ENCODE results near the gene NGEF.

DNA sequence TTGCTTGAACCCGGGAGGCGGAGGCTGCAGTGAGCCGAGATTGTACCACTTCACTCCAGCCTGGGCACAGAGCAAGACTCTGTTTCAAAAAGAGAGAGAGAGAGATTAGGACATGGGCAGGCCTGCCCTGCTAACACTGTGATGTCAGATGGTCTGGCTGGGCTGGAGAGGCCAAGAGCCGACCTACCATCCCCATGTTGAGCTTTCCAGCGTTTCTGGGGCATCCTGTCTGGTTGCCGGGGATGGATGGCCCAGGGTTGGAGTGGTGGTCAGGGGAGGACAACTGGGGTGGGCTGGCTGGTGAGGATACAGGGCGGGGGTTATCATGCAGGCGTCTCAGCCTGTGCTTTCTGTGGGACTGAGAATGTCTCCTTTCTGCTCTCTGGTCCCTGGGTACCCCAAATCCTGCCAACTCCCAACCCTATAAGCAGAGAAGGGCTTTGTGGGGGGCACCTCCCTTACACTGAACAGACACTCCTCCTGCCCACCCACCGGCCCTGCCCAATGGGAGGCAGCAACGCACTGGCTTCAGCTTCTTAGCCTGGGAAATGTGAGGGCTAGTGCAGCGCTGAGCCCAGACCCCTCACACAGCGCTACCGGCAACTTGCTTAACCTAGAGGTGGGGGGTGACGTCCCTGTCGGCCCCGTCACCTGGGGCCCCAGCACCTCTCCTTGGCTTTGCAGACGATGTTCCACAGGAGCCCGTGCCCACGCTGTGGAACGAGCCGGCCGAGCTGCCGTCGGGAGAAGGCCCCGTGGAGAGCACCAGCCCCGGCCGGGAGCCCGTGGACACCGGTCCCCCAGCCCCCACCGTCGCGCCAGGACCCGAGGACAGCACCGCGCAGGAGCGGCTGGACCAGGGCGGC is 137.6 kb downstream of the NGEF start:
- TF ChIP-seq, protein P1, sequence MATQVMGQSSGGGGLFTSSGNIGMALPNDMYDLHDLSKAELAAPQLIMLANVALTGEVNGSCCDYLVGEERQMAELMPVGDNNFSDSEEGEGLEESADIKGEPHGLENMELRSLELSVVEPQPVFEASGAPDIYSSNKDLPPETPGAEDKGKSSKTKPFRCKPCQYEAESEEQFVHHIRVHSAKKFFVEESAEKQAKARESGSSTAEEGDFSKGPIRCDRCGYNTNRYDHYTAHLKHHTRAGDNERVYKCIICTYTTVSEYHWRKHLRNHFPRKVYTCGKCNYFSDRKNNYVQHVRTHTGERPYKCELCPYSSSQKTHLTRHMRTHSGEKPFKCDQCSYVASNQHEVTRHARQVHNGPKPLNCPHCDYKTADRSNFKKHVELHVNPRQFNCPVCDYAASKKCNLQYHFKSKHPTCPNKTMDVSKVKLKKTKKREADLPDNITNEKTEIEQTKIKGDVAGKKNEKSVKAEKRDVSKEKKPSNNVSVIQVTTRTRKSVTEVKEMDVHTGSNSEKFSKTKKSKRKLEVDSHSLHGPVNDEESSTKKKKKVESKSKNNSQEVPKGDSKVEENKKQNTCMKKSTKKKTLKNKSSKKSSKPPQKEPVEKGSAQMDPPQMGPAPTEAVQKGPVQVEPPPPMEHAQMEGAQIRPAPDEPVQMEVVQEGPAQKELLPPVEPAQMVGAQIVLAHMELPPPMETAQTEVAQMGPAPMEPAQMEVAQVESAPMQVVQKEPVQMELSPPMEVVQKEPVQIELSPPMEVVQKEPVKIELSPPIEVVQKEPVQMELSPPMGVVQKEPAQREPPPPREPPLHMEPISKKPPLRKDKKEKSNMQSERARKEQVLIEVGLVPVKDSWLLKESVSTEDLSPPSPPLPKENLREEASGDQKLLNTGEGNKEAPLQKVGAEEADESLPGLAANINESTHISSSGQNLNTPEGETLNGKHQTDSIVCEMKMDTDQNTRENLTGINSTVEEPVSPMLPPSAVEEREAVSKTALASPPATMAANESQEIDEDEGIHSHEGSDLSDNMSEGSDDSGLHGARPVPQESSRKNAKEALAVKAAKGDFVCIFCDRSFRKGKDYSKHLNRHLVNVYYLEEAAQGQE (IDR thresholded peaks at IDR 0.05; ENCODE audit: low read depth): no peak
- TF ChIP-seq EP300 (IDR thresholded peaks at IDR 0.05; ENCODE audit: borderline replicate concordance): no peak
- TF ChIP-seq TEAD4 (IDR thresholded peaks at IDR 0.05): no peak
- TF ChIP-seq, protein P2, sequence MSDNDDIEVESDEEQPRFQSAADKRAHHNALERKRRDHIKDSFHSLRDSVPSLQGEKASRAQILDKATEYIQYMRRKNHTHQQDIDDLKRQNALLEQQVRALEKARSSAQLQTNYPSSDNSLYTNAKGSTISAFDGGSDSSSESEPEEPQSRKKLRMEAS (IDR thresholded peaks at IDR 0.05): no peak
- TF ChIP-seq RAD21 (IDR thresholded peaks at IDR 0.05; ENCODE audit: low read depth): peak; percentile 22; the same call in 1 of the 2 replicates
- no peak for TF ChIP-seq NFIC (IDR thresholded peaks at IDR 0.05)
- no peak for TF ChIP-seq CREB1 (IDR thresholded peaks at IDR 0.05; ENCODE audit: low read depth)
